NCI-H2171 (cell line): Measurements from ENCODE around the gene CD320.
"Not testable (repeated sequence)": the region's sequence is repeated elsewhere in the genome, so short reads cannot be mapped to it uniquely, and the experiment has no call there.

Experiments
- DNase-seq: peaks from one replicate; lab custom pipeline; 2025; lab: John Stamatoyannopoulos, UW

The CD320 gene

DNA sequence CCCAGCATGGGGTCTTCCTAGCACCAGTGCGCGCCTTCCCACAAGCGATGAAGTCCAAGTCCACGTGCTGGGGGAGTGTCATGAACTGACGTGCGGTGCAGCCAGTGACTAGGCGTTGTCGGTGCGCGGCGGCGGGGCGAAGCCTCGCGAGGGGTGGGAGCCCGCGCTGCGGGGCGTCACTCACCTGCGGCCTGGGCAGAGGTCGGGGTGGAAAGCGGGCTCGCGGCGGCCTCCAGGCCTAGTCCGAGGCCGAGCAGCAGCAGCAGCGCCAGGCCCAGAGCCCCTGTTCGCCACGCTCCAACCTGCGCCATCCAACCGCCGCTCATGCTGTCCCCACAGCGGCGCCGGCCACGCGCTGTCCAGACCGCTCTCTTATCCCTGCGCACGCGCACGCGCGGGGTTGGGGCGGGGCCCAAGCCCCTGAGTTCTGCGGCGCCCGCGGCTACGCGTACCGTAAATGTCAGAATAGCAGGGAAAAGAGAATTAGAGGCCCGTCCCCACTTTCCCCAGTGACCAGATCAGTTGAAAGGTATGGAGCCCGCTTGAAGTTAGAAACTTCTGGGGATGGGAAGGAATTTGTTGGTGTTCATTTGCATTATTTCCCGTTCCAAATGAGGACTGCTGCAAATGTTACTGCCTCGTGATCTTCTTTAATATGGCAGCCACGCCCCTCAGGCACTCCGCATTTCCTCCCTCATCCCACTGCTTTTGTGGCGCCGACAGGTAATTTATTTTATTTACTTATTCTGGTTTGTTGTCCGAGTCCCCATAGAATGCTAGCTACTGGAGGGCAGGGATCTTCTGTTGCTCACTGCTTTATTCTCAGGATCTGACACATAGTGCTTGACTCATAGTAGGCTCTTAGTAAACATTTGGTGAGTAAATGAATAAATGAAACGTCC lies at the start of gene CD320:
Gene CD320, minus strand, starts transcription at position 394 of the 902 bp plus-strand sequence. Its CDS starts 68 bp downstream, at position 326.
- DNase-seq: peak; percentile 94

DNA sequence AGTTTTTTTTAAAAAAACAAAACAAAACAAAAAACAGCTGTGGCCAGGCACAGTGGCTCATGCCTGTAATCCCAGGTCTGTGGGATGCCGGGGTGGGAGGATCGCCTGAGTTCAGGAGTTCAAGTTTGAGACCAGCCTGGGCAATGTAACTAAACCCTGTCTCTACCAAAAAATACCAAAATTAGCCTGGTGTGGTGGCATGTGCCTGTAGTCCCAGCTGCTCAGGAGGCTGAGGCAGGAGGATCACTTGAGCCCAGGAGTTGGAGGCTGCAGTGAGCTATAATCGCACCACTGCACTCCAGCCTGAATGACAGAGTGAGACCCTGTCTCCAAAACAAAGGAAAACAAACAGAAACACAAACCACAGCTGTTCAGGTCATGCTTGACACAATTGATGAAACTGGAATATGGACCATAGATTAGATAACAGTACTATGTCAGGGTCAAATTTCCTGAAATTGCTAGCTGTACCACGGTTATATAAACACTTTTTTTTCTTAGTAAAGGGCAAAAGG lies 48.9 kb upstream of the CD320 start:
- DNase-seq: no peak

DNA sequence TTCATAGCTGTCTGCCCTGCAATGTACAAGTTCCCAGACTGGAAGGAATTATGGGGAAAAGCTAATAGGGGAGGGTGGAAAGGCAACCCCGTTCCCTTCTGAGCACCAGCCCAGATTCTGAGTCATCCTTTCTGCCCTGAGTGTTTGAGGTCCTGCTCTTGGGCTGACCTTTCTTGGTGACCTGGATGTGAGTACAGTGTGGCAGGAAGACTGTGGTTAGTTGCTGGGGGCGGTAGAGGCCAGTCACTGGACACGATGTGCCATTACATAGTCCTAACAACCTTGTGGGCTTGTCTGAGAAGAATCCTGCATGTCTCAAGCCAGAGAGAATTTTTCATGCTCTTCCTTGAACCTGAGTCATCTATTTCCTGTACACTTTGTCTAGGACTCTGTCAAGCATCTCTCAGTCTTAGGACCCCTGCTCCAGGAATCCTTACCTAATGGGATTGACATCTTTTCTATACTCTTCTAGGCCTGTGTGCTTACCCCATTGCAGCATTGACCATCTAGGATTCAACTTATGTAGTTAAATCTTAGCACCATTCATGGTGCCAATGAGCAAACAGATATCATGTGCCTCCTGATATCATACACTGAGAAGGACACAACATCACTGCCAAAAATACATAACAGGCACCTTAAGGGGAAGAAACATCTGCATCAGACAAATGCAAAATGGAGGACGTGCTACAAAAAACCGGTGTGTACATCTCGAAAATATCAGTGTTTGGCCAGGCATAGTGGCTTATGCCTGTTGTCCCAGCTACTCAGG lies 47.7 kb upstream of the CD320 start:
- DNase-seq: no peak

DNA sequence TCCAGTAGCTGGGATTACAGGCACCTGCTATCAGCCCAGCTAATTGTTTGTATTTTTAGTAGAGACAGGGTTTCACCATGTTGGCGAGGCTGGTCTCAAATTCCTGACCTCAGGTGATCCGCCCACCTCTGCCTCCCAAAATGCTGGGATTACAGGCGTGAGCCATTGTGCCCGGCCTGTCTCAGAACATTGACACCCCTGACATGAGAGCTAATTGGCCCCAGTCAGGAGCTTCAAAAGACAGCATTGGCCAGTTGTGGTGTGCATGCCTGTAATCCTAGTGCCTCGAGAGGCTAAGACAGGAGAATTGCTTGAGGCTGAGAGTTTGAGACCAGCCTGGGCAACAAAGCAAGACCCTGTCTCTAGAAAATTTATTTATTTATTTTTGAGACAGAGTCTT lies 44.7 kb upstream of the CD320 start:
- DNase-seq: not testable (repeated sequence)

DNA sequence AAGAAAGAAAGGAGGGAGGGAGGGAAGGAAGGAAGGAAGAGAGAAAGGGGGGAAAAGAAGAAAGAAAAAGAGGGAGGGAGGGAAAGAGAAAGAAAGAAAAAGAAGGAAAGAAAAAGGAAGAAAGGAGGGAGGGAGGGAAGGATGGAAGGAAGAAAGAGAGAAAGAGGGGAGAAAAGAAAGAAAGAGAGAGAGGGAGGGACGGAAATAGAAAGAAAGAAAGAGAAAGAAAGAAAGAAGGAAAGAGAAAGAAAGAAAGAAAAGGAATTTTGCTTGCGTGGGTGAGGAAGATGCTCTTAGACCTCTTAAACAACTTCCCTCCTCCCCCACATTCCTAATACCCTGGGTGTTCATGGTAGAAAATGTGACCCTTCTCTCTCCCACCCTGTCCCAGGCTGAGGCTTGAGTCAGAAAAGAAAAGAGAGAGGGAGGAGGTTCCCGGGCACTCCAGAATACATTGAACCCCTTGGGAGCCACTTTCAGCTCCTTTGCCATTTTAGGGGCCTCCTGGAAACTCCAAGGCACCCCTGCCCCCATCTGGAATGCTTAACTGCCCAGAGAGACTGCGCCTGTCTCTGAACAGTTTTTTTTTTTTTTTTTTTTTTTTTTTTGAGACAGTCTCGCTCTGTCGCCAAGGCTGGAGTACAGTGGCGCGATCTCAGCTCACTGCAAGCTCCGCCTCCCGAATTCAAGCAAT lies 44.1 kb upstream of the CD320 start:
- peak; percentile 16 for DNase-seq

DNA sequence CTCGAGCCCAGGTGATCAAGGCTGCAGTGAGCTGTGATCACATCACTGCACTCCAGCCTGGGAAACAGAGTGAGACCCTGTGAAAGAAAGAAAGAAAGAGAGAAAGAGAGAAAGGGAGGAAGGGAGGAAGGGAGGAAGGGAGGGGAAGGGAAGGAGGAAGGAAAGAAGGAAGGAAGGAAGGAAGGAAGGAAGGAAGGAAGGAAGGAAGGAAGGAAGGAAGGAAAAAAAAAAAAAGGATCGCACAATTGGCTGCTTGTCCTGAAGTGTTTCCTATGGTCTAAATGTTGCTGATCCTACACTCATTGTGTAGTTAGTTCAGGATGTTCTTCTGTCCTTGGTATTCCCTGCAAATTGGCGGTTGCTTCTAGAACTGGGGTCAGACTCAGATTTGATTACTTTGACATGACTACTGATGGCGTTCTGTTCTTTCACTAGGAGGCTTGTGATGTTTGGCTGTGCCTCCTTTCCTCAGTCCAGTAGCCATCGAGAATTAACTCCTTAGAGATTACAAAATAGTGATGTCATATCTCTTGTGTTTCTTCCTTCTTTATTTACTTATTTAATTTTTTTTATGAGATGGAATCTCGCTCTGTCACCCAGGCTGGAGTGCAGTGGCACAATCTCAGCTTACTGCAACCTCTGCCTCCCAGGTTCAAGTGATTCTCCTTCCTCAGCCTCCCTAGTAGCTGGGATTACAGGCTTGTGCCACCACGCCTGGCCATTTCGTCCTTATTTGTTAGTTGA lies 41.6 kb upstream of the CD320 start:
- DNase-seq: not testable (repeated sequence)

DNA sequence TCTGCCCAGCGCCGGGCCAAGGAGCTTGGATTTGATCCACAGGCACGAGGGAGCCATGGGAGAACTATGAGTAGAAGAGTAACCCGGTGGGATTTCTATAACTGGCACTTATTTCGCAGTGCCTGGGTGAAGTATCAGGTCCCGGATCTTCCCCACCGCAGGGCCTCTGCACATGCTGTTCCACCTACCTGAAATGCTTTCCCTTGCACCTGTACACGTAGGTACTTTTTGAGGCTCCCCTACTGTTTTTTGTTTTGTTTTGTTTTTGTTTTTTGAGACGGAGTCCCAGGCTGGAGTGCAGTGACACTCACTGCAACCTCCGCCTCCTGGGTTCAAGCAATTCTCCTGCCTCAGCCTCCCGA lies 35.3 kb upstream of the CD320 start:
- DNase-seq: no peak

DNA sequence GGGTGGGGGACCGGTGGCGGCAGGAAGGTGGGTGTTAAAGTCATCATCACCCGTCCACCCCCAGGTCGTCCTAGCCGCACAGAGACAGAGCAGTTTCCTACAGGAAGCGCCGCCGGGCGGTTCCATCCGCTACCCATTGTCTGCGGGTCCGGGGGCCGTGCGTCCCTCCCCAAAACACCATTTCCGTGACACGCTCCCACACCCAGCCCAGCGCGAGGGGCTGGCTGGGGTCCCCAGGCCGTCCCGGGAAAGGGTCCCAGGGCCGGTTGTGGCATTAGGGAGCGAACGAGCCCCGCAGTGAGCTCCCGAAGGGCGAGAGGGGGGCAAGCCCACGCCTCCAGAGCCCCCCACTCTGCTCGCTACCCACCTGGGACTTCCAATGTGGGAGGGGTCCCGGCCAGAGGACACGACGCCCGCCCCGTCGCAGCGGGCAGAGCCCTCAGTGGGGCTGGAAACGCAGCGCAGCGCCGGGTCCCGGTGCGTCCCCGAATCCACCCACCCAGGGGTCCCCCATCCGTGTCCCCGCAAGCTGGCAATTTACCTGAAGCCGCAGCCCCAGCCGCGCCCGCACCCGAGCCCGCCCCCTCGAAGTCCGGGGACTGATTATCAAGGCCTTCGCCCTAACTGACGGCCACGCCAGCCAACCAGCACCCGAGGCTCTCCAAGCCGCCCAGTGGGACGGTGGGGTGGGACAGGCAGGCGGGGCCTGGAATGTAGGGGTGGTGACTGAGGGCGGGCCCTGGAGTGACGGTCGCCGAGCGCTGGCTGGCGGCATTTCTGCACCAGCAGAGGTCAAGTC lies 34.7 kb upstream of the CD320 start, which contains the start of gene KANK3:
Gene KANK3, minus strand, starts transcription at position 579 of the 799 bp plus-strand sequence. CDS start 5,434 bp downstream, outside the sequence.
- DNase-seq: peak; percentile 86

DNA sequence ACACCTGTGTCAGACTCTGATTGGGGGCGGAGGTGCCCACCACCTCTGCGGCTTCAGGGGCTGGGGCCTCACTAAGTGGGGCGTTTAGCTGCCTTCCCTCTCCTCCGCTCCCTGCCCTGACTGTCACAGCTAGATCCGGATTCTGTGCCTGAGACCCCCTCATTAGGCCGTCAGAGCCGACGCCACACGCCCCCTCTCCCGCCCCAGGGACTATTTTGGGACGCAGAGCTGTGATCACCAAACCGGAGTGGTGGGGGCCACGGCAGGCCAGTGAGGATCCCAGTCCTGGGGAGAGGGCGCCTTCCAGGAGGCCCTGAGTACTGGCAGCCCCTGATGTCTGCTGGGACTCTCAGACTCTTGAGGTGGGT lies 34.1 kb upstream of the CD320 start:
- DNase-seq: no peak

DNA sequence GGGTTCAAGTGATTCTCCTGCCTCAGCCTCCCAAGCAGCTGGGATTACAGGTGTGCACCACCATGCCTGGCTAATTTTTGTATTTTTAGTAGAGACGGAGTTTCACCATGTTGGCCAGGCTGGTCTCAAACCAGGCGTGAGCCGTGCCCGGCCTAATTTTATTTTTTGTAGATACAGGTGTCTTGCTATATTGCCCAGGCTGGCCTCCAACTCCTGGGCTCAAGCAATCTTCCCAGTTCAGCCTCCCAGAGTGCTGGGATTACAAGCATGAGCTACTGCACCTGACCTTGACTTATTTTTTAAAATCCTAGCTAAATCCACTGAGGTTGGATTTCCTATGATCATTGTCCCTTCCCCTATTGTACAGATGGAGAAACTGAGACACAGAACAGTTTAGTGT lies 33.3 kb upstream of the CD320 start:
- not testable (repeated sequence) for DNase-seq

DNA sequence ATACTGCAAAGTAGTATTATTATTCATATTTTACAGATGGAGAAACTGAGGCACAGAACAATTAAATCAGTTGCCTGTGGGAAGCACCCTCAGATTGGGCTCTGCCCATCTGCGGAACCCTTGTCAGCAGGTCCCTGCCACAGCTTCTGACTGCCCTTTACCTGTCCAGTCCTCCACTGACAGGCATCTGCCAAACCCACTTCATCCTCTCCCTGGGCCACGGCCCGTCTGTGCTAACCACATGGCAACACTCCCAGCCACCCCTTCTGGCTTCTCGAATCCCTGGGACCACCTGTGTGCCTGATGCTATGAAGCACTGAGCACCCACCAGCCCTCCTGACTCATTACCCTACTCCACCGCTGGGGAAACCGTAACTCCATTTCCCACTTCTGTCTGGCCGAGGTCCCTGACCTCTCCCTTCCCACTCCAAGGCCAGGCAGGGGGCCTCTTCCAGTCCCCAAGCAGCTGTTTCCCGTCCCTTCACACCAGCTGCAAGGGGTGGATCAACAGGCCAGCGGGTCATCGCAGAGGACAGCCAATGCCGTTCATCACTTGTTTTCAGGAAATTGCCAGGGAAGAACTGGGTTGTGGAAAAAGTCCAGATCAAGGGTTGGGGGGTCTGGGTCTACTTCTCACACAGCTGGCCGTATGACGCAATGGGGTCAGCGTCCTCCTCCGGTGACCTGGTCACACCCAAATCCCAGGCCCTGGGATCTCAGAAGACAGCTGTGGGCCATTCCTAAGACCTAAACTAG lies 32.4 kb upstream of the CD320 start:
- DNase-seq: no peak

DNA sequence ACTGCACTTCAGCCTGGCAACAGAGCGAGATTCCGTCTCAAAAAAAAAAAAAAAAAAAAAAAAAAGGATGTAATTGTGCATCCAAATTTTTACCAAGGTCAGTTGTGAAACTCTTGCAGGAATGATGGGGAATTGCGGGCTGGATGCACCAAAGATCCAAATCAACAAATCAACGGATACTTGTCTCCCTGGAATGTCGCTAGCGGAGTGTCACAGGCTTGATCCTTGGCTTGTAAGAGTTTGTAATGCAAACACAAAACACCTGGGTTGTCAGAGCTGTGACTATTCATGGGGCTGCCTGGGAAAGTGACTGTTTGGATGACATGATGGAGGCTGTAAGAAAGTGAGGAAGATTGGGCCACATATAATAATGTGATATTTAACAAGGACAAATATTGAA lies 30.7 kb upstream of the CD320 start:
- DNase-seq: no peak

DNA sequence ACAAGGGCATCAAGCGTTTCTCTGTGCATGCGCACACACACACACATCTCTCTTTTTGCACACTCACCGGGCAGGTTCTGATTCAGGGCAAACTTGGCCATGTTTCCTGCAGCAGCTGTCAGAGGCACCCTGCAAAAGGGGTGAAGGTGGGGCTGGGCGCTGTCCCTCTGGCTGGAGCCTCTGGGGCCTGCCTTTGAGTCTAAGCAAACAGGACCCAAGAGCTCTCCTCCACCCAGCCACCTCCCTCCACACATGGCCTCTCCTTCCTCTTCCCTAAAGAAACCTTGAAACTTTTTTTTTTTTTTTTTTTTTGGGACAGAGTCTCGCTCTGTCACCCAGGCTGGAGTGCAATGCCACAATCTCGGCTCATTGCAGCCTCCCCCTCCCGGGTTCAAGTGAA lies 29.6 kb upstream of the CD320 start:
- DNase-seq: no peak

DNA sequence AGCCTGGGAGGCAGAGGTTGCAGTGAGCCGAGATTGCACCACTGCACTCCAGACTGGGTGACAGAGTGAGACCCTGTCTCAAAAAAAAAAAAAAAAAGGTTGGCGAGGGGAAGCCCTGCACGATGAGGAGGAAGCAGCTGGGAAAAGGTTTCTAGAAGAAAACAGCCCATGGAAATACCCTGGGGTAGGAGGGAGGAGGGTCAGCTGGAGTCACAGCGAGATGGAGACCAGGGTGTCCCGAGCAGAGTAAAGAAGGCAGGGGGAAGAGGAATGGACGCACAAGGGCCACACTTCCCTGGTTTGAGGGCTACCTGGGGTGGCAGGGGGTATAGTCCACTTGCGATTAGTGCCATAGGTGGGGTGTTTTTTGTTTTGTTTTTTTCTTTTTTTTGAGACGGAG lies 28.5 kb upstream of the CD320 start:
- no peak for DNase-seq

DNA sequence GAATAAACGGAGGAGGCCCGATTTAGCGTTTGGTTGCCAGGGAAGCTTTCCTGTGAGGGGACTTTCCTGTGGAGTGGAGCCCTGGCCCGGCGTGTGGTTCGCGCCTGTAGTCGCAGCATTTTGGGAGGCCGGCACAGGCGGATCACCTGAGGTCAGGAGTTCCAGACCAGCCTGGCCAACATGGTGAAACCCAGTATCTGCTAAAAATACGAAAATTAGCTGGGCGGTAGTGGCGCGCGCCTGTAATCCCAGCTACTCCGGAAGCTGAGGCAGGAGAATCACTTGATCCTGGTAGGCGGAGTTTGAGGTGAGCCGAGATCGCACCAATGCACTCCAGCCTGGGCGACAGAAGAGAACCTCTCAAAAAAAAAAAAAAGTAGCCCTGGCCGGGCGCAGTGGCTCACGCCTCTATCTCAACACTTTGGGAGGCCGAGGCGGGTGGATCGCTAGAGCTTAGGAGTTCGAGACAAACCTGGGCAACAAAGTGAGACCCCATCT lies 28.0 kb upstream of the CD320 start:
- DNase-seq: no peak

DNA sequence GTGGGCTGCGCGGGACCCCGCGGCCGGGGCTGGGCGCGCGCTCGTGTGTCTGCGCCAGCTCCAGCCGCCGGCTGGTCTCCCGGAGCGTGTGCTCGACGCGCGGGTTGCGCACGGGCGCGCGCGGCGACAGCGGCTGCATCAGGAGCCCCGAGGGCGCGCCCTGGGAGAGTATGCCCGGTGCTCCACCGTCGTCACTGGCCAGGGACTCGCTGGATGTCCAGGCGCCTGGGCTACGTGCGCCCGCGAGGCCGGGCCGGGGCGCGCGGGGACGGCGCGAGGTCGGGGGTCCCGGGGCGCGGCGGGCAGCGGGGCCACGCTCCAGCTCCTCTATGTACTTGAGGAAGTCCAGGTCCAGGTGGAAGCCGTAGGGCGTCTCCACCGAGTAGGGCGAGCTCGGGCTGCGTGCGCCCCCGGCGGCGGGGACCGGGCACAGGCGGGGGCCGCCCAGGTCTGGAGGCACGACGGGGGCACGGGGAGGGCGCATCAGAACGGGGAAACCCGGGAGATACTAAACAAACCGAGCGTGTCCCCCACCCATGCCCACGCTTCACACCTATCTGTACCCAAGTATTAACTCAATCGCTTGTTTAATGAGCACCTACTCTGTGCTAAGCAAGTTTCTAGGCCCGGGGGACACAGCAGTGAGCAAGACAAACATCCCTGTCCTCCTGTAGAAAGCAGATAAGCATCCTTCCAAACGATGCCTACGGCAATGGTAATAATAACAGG lies 27.3 kb upstream of the CD320 start:
- DNase-seq: no peak

DNA sequence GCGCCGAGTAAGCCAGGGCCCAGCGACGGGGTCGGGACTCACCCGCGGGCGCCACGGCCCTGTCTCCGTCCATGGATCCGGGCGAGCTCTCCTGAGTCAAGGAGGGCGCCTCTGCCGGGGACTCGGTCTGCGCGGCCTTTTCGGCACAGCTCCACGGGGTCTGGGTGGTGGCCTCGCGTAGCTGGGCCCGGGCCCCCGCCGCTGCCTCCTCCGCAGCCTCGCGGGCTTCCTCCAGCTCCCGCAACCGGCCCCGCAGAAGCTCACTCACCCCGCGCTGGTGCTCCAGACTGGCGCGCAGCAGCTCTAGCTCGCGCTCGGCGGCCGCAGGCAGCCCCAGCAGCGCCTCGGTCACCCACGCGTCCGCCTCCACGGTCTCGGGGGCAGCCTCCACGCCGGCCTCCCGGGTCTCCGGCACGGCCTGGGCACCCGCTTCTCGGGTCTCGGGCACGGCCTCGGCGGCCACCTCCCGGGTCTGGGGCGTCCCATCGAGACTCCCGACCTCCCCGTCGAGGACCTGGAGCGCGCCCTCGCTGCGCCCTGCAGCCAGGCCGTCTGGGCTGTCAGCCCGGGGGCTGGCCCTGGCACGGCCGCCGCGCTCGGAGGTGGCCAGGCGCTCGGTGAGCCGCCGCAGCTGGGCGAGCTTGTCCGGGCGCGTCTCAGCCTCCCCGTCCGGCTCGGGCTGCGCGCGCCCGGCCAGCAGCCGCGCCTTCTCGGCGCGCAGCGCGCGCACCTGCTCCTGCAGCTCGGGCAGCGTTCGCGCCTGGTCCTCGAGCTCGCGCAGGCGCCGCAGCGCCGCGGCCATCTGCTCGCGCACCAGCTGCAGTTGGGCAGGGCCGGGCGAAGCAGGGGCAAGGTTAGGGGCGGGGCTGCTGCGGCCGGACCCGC lies 26.5 kb upstream of the CD320 start:
- peak; percentile 66 for DNase-seq
